Stomach (tissue), 9 donors: ENCODE data around the gene PKMYT1. TPM values are rescaled to one million over a fixed set of nuclear protein-coding genes. Genes with fewer than 3 reads are reported as not detected.

Source experiments
- DNase-seq, 2 donors: peaks; one replicate each; pipeline versions ENCODE4 v3.0.0 to v3.0.0-alpha.2; 2013 to 2019
- H3K27ac ChIP-seq, 5 donors: fragments of 200-600 bp in 4 of 5; sonication (generic) in 4 of 5; one replicate each; pipeline ENCODE4 v1.5.1; 2013 to 2019; ENCODE audit warnings: mild to moderate bottlenecking in 1 of 5, moderate library complexity in 1 of 5
- H3K27me3 ChIP-seq, 3 donors: fragments of 200-600 bp; sonication (generic); one replicate each; pipeline ENCODE4 v1.5.1; 2017 to 2019; ENCODE audit warnings: mixed run types in 1 of 3
- H3K36me3 ChIP-seq, 4 donors: fragments of 200-600 bp; sonication (generic); 1 replicate in 3 of 4; 2 replicates in 1 of 4; pipeline ENCODE4 v1.5.1; 2016 to 2019
- H3K4me1 ChIP-seq, 4 donors: fragments of 200-600 bp; sonication (generic); one replicate each; pipeline ENCODE4 v1.5.1; 2016 to 2019
- H3K4me3 ChIP-seq, 4 donors: fragments of 200-600 bp; sonication (generic) in 3 of 4; one replicate each; pipeline ENCODE4 v1.5.1; 2016 to 2019; ENCODE audit warnings: mild to moderate bottlenecking in 1 of 4
- H3K9me3 ChIP-seq, 4 donors: fragments of 200-600 bp; sonication (generic); one replicate each; pipeline ENCODE4 v1.5.1; 2016 to 2019
- CTCF ChIP-seq, 7 experiments: fragments of 450-650 bp in 4 of 7; fragments of 200-600 bp in 3 of 7; sonication (generic) in 3 of 7; IDR thresholded peaks; one replicate each; pipeline ENCODE4 v1.5.1; 2016 to 2019; ENCODE audit warnings: antibody characterized with exemption in 7 of 7, control low read depth in 2 of 7, mild to moderate bottlenecking in 1 of 7
- EP300 ChIP-seq: sonication (generic); formaldehyde crosslinking; IDR thresholded peaks from one replicate; pipeline ENCODE4 v1.6.1; 2017; ENCODE audit warnings: antibody characterized with exemption
- POLR2A ChIP-seq, 4 donors: fragments of 450-650 bp; IDR thresholded peaks; one replicate each; pipeline ENCODE4 v1.6.1; 2016; ENCODE audit warnings: antibody characterized with exemption in 4 of 4, control low read depth in 2 of 4, mild to moderate bottlenecking in 1 of 4, moderate library complexity in 1 of 4
- POLR2AphosphoS5 ChIP-seq, 3 donors: sonication (generic); formaldehyde crosslinking; IDR thresholded peaks; one replicate each; pipeline ENCODE4 v1.6.1; 2016; ENCODE audit warnings: antibody characterized with exemption in 3 of 3
- WGBS, 5 donors: extraction: QIAGEN DNeasy Blood & Tissue Kit in 3 of 5; methylation state at CpG; one replicate each; pipeline versions ENCODE4 v1.1.5 to v1.1.7; 2013 to 2018; 5-methylcytosine and 5-hydroxymethylcytosine counted together
- intact Hi-C: fragments of 100-400 bp; cut with DNase I; formaldehyde crosslinking; loops from one replicate; pipeline ENCODE4 v1.15.1; 2023; ENCODE audit warnings: low total_unique reads
- polyA plus RNA-seq, 3 donors: library from polyadenylated mRNA; stranded (reverse); fragments of 200-250 nt; gene quantifications; one replicate each; pipeline ENCODE4 v1.2.3, GENCODE V29; 2013
- total RNA-seq, 5 donors: library from RNA; depleted of rRNA; stranded (reverse); fragments of >200 nt; gene quantifications; one replicate each; pipeline versions ENCODE4 v1.1.0 to v1.2.3, GENCODE V29; 2014 to 2016
- donor health status: healthy with polysubstance abuse.
- donor health status: Bipolar disorder and iron deficiency.
- donor health status: healthy.

Gene PKMYT1
- total and polyA plus RNA-seq, 8 donors: 1.8 to 19.3 (median 9.5) TPM

- intact Hi-C loops: no loop called here
- Histone ChIP-seq H3K4me1 (peaks cover 26 to 42% (median 34%) of the 10 kb centered on the region in 4 donors), H3K4me3 (no peak overlapping the region), H3K36me3 (peaks cover 0 to 10% (median 0%) of the 10 kb centered on the region in 4 donors), H3K27me3 (peaks cover 0 to 27% (median 0%) of the 10 kb centered on the region in 3 donors), H3K9me3 (no peaks in the 10 kb centered on the region), H3K27ac (no peak overlapping the region)
- DNase-seq: no peak
- 82 to 90% (median 88%) methylated on average over 7 to 17 of the region's 17 CpGs for WGBS, 5 donors
- no peak for TF ChIP-seq POLR2A (IDR thresholded peaks at IDR 0.05)
- TF ChIP-seq POLR2AphosphoS5 (IDR thresholded peaks at IDR 0.05): no peak
- TF ChIP-seq EP300: no peak
- no peak for TF ChIP-seq CTCF (IDR thresholded peaks at IDR 0.05)
These were observed 6.5 kb downstream of the PKMYT1 start for GRCh38 chr16:2973605-2974318.

GRCh38 chr16:2973093-2973492 is 7.2 kb downstream of the PKMYT1 start:
- Histone ChIP-seq H3K36me3 (peaks cover 0 to 10% (median 0%) of the 10 kb centered on the region in 4 donors), H3K4me3 (no peak overlapping the region), H3K4me1 (peaks cover 31 to 46% (median 40%) of the 10 kb centered on the region in 4 donors), H3K9me3 (no peaks in the 10 kb centered on the region), H3K27me3 (peaks cover 4 to 33% (median 6%) of the 10 kb centered on the region in 3 donors), H3K27ac (no peak overlapping the region)
- WGBS, 5 donors: 77 to 91% (median 80%) methylated on average over 4 to 5 of the region's 5 CpGs
- TF ChIP-seq POLR2A (IDR thresholded peaks at IDR 0.05) (no peak), POLR2AphosphoS5 (IDR thresholded peaks at IDR 0.05) (no peak), EP300 (no peak), CTCF (IDR thresholded peaks at IDR 0.05) (no peak)
- DNase-seq: no peak
- intact Hi-C loops: no loop called here

DNA sequence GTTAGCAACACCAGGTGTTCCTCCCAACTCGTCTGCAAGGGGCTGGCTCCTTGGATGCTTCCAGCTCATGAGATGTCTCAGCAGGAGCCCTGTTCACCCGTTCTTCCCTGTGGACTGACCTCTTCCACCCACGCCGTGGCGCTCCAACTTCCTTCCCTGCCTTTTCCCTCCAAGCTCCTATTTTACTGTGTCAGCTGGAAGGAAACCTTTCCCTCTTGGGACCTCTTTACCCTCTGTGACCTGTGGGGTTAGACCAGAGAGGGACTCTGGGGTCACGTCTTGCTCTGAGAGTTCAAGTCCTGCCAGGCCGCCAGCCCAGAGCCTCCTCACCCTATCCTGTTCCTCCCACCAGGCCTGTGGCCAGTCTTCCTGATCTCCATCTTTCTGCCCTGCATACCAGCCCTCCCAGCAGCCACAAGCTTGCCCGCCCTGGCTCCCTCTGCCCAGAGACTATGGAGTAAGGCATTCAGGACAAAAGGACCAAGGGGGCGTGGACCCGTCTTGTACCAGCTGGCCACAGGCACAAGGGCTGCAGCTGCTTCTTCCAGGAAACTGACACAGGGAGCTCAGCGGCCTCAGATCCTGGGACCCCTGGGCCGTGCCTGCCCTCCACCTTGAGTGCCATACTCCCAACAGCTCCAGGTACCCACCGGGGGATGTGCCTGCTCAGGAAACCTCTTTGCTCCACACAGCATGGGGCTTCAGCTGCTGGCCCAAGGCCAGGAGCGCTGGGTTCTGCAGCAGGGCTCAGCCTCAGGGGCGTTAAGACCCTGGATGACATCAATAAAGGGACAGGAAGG is 8.1 kb downstream of the PKMYT1 start:
- TF ChIP-seq POLR2A (IDR thresholded peaks at IDR 0.05) (no peak), EP300 (no peak), POLR2AphosphoS5 (IDR thresholded peaks at IDR 0.05) (no peak), CTCF (IDR thresholded peaks at IDR 0.05) (no peak)
- Histone ChIP-seq H3K27me3 (peaks cover 12 to 33% (median 15%) of the 10 kb centered on the region in 3 donors), H3K4me1 (peaks cover 24 to 47% (median 43%) of the 10 kb centered on the region in 4 donors), H3K9me3 (no peaks in the 10 kb centered on the region), H3K27ac (no peak overlapping the region), H3K36me3 (peaks cover 0 to 10% (median 0%) of the 10 kb centered on the region in 4 donors), H3K4me3 (no peak overlapping the region)
- intact Hi-C loops: no loop called here
- WGBS, 5 donors: 70 to 86% (median 81%) methylated on average over 14 to 15 of the region's 15 CpGs
- no peak for DNase-seq

GRCh38 chr16:2971134-2971984 is 8.9 kb downstream of the PKMYT1 start:
- DNase-seq: peak in 1 of 2 donors; percentile 11
- Histone ChIP-seq H3K9me3 (no peaks in the 10 kb centered on the region), H3K27me3 (peaks cover 14 to 41% (median 24%) of the 10 kb centered on the region in 3 donors), H3K27ac (no peak overlapping the region), H3K36me3 (peaks cover 0 to 10% (median 0%) of the 10 kb centered on the region in 4 donors), H3K4me3 (no peak overlapping the region), H3K4me1 (peaks cover 32 to 49% (median 45%) of the 10 kb centered on the region in 4 donors)
- intact Hi-C loops: no loop called here
- TF ChIP-seq POLR2A (IDR thresholded peaks at IDR 0.05) (no peak), EP300 (no peak), POLR2AphosphoS5 (IDR thresholded peaks at IDR 0.05) (no peak), CTCF (IDR thresholded peaks at IDR 0.05) (no peak)
- WGBS, 5 donors: 83 to 95% (median 87%) methylated on average over 20 to 35 of the region's 35 CpGs
